GM12878 (cell line): ENCODE results near the gene KCNIP2. TPM values are rescaled to one million over a fixed set of nuclear protein-coding genes. Genes with fewer than 3 reads are reported as not detected.
A peak's percentile ranks its signal among the peaks of the same experiment; 100 is the strongest.

Experiments used
- ATAC-seq: fragments of 200-7000 bp; cut with Tn5 transposase; 3 replicates; pipeline ENCODE4 v1.9.1; 2020; ENCODE audit warnings: mild to moderate bottlenecking, moderate library complexity
- BruUV-seq: library from RNA; stranded (reverse); fragments of 400-500 nt; replicated peaks from 2 replicates; lab custom pipeline; 2021; lab: Mats Ljungman, UMichigan
- CTCF ChIA-PET: fragments of 300-600 bp; sonication (Branson Sonifier 250); formaldehyde crosslinking; extraction: SDS; loops from one replicate; lab custom pipeline; 2021; ENCODE audit warnings: inconsistent platforms; lab: Yijun Ruan, JAX
- POLR2A ChIA-PET: fragments of 350-600 bp; formaldehyde crosslinking; extraction: SDS; loops from one replicate; lab custom pipeline; 2021; ENCODE audit warnings: inconsistent platforms; lab: Charles Lee
- RAD21 ChIA-PET: fragments of 300-600 bp; sonication (Branson Sonifier 250); formaldehyde crosslinking; loops from one replicate; lab custom pipeline; 2023; ENCODE audit warnings: antibody characterized with exemption; ENCODE audit not compliant: unreplicated experiment; lab: Charles Lee
- SMC1A ChIA-PET: fragments of 300-600 bp; sonication (Branson Sonifier 250); formaldehyde crosslinking; loops from one replicate; lab custom pipeline; 2023; ENCODE audit not compliant: unreplicated experiment, uncharacterized antibody; lab: Charles Lee
- DNase-seq: peaks from one replicate; pipeline ENCODE4 v3.0.0-alpha.2; 2011; ENCODE audit warnings: low read depth, low spot score
- FAIRE-seq: peaks from 3 replicates; lab custom pipeline; 2011; peaks lifted over from hg19 to GRCh38; lab: Jason Lieb, UNC
- H2AFZ ChIP-seq: 2 replicates; pipeline ENCODE4 v1.6.0; 2011; ENCODE audit warnings: low read depth, low read length, control low read depth; ENCODE audit not compliant: control insufficient read depth
- H3K27ac ChIP-seq: 2 replicates; pipeline ENCODE4 v1.5.1; 2011; ENCODE audit warnings: control low read depth; ENCODE audit not compliant: control insufficient read depth, insufficient read depth
- H3K27me3 ChIP-seq, 2 experiments: replicated peaks in 1 of 2; 2 replicates each; pipeline versions ENCODE4 v1.6.0 to v1.6.1; 2011; ENCODE audit warnings: low read length in 1 of 2; ENCODE audit not compliant: control insufficient read depth in 2 of 2, insufficient read depth in 2 of 2
- H3K36me3 ChIP-seq, 2 experiments: 2 replicates each; pipeline ENCODE4 v1.5.1; 2011; ENCODE audit warnings: low read length in 1 of 2; ENCODE audit not compliant: control insufficient read depth in 2 of 2, insufficient read depth in 2 of 2
- H3K4me1 ChIP-seq: 2 replicates; pipeline ENCODE4 v1.6.1; 2011; ENCODE audit warnings: mild to moderate bottlenecking, low read length, moderate library complexity, mixed read lengths; ENCODE audit not compliant: control insufficient read depth, insufficient read depth
- H3K4me2 ChIP-seq: 2 replicates; pipeline ENCODE4 v1.6.0; 2011; ENCODE audit warnings: control low read depth; ENCODE audit not compliant: control insufficient read depth, insufficient read depth
- H3K4me3 ChIP-seq: fragments of 200-600 bp; sonication (generic); 2 replicates; pipeline ENCODE4 v1.5.1; 2016
- H3K79me2 ChIP-seq: 2 replicates; pipeline ENCODE4 v1.6.0; 2011; ENCODE audit warnings: low read length; ENCODE audit not compliant: control insufficient read depth, insufficient read depth
- H3K9ac ChIP-seq: 2 replicates; pipeline ENCODE4 v1.8.0; 2011; ENCODE audit warnings: low read length, control low read depth, mixed read lengths; ENCODE audit not compliant: control insufficient read depth, insufficient read depth
- H3K9me3 ChIP-seq: replicated peaks from 3 replicates; pipeline ENCODE4 v1.5.1; 2011; ENCODE audit warnings: mild to moderate bottlenecking, low read length; ENCODE audit not compliant: control insufficient read depth, insufficient read depth
- H4K20me1 ChIP-seq: 2 replicates; pipeline ENCODE4 v1.6.0; 2011; ENCODE audit not compliant: control insufficient read depth, insufficient read depth
- ASH2L ChIP-seq: fragments of 300-600, 200-600 bp; sonication (generic); IDR thresholded peaks from 2 replicates; pipeline ENCODE4 v1.6.1; 2017; ENCODE audit warnings: low read depth, mild to moderate bottlenecking, borderline replicate concordance
- BHLHE40 ChIP-seq, 2 experiments: fragments of 450-650 bp in 1 of 2; IDR thresholded peaks; 2 replicates each; pipeline ENCODE4 v1.6.1; 2011 to 2017; ENCODE audit warnings: low read depth in 2 of 2, borderline replicate concordance in 1 of 2, improper control_type of control experiment in 1 of 2, low read length in 1 of 2, mild to moderate bottlenecking in 1 of 2
- BRCA1 ChIP-seq: IDR thresholded peaks from 2 replicates; pipeline ENCODE4 v1.6.1; 2011; ENCODE audit warnings: low read depth, low read length, improper control_type of control experiment
- CHD2 ChIP-seq: IDR thresholded peaks from 2 replicates; pipeline ENCODE4 v1.6.1; 2011; ENCODE audit warnings: low read depth, low read length, improper control_type of control experiment, borderline replicate concordance
- IKZF1 ChIP-seq: fragments of 450-650 bp; conservative IDR thresholded peaks from 2 replicates; pipeline ENCODE4 v1.6.1; 2017; ENCODE audit warnings: antibody characterized with exemption, mild to moderate bottlenecking
- IKZF2 ChIP-seq, 2 experiments: fragments of 450-650 bp; IDR thresholded peaks; 2 replicates each; pipeline ENCODE4 v1.6.1; 2017; ENCODE audit warnings: mild to moderate bottlenecking in 2 of 2, moderate library complexity in 2 of 2
- LARP7 ChIP-seq: fragments of 450-650 bp; IDR thresholded peaks from 2 replicates; pipeline ENCODE4 v1.6.1; 2017; ENCODE audit warnings: mild to moderate bottlenecking
- NBN ChIP-seq: fragments of 450-650 bp; IDR thresholded peaks from 2 replicates; pipeline ENCODE4 v1.6.1; 2016
- POU2F2 ChIP-seq: IDR thresholded peaks from 3 replicates; pipeline ENCODE4 v1.6.1; 2011; ENCODE audit warnings: low read depth, mild to moderate bottlenecking, low read length, borderline replicate concordance
- SMARCA5 ChIP-seq: fragments of 450-650 bp; IDR thresholded peaks from 2 replicates; pipeline ENCODE4 v1.6.1; 2017; ENCODE audit warnings: mild to moderate bottlenecking
- SRF ChIP-seq, 2 experiments: IDR thresholded peaks; 2 replicates each; pipeline ENCODE4 v1.6.1; 2011; ENCODE audit warnings: low read depth in 2 of 2, low read length in 2 of 2, mild to moderate bottlenecking in 1 of 2, moderate library complexity in 1 of 2
- ZNF217 ChIP-seq: fragments of 450-650 bp; IDR thresholded peaks from 2 replicates; pipeline ENCODE4 v1.6.1; 2017; ENCODE audit warnings: antibody characterized with exemption, mild to moderate bottlenecking
- ZNF24 ChIP-seq: fragments of 450-650 bp; IDR thresholded peaks from 2 replicates; pipeline ENCODE4 v1.6.1; 2017; ENCODE audit warnings: antibody characterized with exemption, mild to moderate bottlenecking
- WGBS: methylation state at CpG from one replicate; pipeline ENCODE4 v1.1.6; 2016; ENCODE audit warnings: low lambda C conversion rate; ENCODE audit not compliant: insufficient replicate concordance, insufficient coverage; ENCODE audit errors: missing lambda C conversion rate; 5-methylcytosine and 5-hydroxymethylcytosine counted together
- in situ Hi-C: fragments of 300-500 bp; cut with MboI; formaldehyde crosslinking; loops from 9 replicates; pipeline ENCODE4 v1.14.3; 2018; ENCODE audit warnings: mixed read lengths
- intact Hi-C: fragments of 100-400 bp; cut with micrococcal nuclease; formaldehyde crosslinking; loops from one replicate; pipeline ENCODE4 v1.14.2; 2022; ENCODE audit not compliant: unreplicated experiment
- polyA plus RNA-seq, 11 experiments: library from polyadenylated mRNA; depleted of rRNA in 4 of 11; unstranded in 6 of 11; stranded (reverse) in 5 of 11; fragments of >200 nt; fragmentation: Nextera tagmentation in 4 of 11; fragmentation: Illumina TruSeq in 1 of 11; extraction: Ambion mirVana in 4 of 11; extraction: Trizol in 1 of 11; gene quantifications; 1 replicate in 1 of 11; 2 replicates in 10 of 11; pipeline versions ENCODE4 v1.2.1 to v1.2.3, GENCODE V29; 2011 to 2016; ENCODE audit warnings: inconsistent platforms in 2 of 11, missing spikeins in 2 of 11, low read depth in 1 of 11
- total RNA-seq, 4 experiments: library from RNA; depleted of rRNA in 3 of 4; stranded (reverse); fragments of >200 nt in 3 of 4; fragmentation: Illumina TruSeq in 1 of 4; extraction: Trizol in 1 of 4; gene quantifications; 2 replicates each; pipeline versions ENCODE4 v1.2.1 to v1.2.3, GENCODE V29; 2013 to 2021
- TF ChIP-seq, protein P1 (sequence below): fragments of 450-650 bp; IDR thresholded peaks from 2 replicates; pipeline ENCODE4 v1.6.1; 2016; ENCODE audit warnings: mild to moderate bottlenecking, moderate library complexity, borderline replicate concordance
- TF ChIP-seq, protein P2 (sequence below): fragments of 450-650 bp; formaldehyde crosslinking; IDR thresholded peaks from 2 replicates; pipeline ENCODE4 v1.5.0; 2022; ENCODE audit warnings: mild to moderate bottlenecking, missing genetic modification characterization

Gene KCNIP2
- total and polyA plus RNA-seq, 10 of the 15 experiments (the other 5 are each of a cell fraction or from before 2014, with no cell fraction given): 0.46 to 4.3 (median 1.7) TPM

GRCh38 chr10:101779544-101780186 lies 63.9 kb downstream of the KCNIP2 start:
- peak overlapping the region; percentile 59 for H2AFZ ChIP-seq
- H3K9me3 ChIP-seq: no peaks in the 10 kb centered on the region
- H3K27me3 ChIP-seq: peaks cover 8% of the 10 kb centered on the region in 2 experiments; a peak in 3 of 4 replicates
- in situ Hi-C loops (loop anchor here (5.0 kb wide), 2 partner anchors 172 to 567 kb away; no protein-coding TSS in a partner anchor), intact Hi-C loops (loop anchor here (2.0 to 10.0 kb wide), 4 partner anchors 87 to 565 kb away; partner anchors contain the start of gene BTRC)
- BruUV-seq: no TSS peak
- ChIA-PET SMC1A (interaction anchor here (1.0 to 7.9 kb wide), 4 partner anchors 47 to 192 kb away, joined by 3 to 139 read pairs (median 4); partner anchors contain the start of genes DPCD and POLL), RAD21 (interaction anchor here (0.6 to 7.9 kb wide), 2 partner anchors 179 to 230 kb away, joined by 3 to 172 read pairs; no protein-coding TSS in a partner anchor), POLR2A (interaction anchor here (1.7 kb wide), 1 partner anchor 176 kb away, joined by 6 read pairs; no protein-coding TSS in a partner anchor), CTCF (interaction anchor here (0.5 to 9.8 kb wide), 20 partner anchors 10 to 565 kb away, joined by 3 to 334 read pairs (median 7); partner anchors contain the start of genes DPCD and POLL)
- H3K9ac ChIP-seq: peak overlapping the region; percentile 42; the same call in 1 of the 2 replicates
- H3K4me2 ChIP-seq: peak overlapping the region; percentile 100
- H4K20me1 ChIP-seq: no peaks in the 10 kb centered on the region
- ATAC-seq: peak; percentile 77
- WGBS: 5% methylated on average over 40 of the region's 51 CpGs
- DNase-seq: peak; percentile 25
- H3K4me1 ChIP-seq: peaks cover 48% of the 10 kb centered on the region
- peak; percentile 69 for FAIRE-seq
- H3K27ac ChIP-seq: no peak overlapping the region
- H3K36me3 ChIP-seq: 0 out of 4 replicates have a peak, but pooled peaks cover 0 to 2% of the 10 kb centered on the region in 2 experiments
- H3K4me3 ChIP-seq: peak overlapping the region; percentile 62
- H3K79me2 ChIP-seq: peaks cover 11% of the 10 kb centered on the region
- TF ChIP-seq ASH2L: no peak
- peak; percentile 70 for TF ChIP-seq IKZF1
- TF ChIP-seq ZNF217: 0 out of 2 replicates have a peak, but pooled peaks have one; percentile 37
- peak; percentile 90 for TF ChIP-seq ZNF24
- TF ChIP-seq, protein P1, sequence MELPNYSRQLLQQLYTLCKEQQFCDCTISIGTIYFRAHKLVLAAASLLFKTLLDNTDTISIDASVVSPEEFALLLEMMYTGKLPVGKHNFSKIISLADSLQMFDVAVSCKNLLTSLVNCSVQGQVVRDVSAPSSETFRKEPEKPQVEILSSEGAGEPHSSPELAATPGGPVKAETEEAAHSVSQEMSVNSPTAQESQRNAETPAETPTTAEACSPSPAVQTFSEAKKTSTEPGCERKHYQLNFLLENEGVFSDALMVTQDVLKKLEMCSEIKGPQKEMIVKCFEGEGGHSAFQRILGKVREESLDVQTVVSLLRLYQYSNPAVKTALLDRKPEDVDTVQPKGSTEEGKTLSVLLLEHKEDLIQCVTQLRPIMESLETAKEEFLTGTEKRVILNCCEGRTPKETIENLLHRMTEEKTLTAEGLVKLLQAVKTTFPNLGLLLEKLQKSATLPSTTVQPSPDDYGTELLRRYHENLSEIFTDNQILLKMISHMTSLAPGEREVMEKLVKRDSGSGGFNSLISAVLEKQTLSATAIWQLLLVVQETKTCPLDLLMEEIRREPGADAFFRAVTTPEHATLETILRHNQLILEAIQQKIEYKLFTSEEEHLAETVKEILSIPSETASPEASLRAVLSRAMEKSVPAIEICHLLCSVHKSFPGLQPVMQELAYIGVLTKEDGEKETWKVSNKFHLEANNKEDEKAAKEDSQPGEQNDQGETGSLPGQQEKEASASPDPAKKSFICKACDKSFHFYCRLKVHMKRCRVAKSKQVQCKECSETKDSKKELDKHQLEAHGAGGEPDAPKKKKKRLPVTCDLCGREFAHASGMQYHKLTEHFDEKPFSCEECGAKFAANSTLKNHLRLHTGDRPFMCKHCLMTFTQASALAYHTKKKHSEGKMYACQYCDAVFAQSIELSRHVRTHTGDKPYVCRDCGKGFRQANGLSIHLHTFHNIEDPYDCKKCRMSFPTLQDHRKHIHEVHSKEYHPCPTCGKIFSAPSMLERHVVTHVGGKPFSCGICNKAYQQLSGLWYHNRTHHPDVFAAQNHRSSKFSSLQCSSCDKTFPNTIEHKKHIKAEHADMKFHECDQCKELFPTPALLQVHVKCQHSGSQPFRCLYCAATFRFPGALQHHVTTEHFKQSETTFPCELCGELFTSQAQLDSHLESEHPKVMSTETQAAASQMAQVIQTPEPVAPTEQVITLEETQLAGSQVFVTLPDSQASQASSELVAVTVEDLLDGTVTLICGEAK: no peak
- no peak for TF ChIP-seq BRCA1
- TF ChIP-seq POU2F2: 0 out of 3 replicates have a peak, but pooled peaks have one; percentile 33
- TF ChIP-seq SMARCA5: peak; percentile 91
- no peak for TF ChIP-seq CHD2
- 0 out of 2 replicates have a peak, but pooled peaks have one; percentile 28 for TF ChIP-seq NBN
- TF ChIP-seq IKZF2 (IDR thresholded peaks at IDR 0.05): peak; percentile 56 to 63; a peak in 3 of 4 replicates
- peak; percentile 84 to 91 for TF ChIP-seq BHLHE40 (IDR thresholded peaks at IDR 0.05; ENCODE audit: borderline replicate concordance in 1 of 2, low read depth in 2 of 2, low read length in 1 of 2)
- no peak for TF ChIP-seq SRF (IDR thresholded peaks at IDR 0.05; ENCODE audit: low read depth in 2 of 2, low read length in 2 of 2)
- TF ChIP-seq, protein P2, sequence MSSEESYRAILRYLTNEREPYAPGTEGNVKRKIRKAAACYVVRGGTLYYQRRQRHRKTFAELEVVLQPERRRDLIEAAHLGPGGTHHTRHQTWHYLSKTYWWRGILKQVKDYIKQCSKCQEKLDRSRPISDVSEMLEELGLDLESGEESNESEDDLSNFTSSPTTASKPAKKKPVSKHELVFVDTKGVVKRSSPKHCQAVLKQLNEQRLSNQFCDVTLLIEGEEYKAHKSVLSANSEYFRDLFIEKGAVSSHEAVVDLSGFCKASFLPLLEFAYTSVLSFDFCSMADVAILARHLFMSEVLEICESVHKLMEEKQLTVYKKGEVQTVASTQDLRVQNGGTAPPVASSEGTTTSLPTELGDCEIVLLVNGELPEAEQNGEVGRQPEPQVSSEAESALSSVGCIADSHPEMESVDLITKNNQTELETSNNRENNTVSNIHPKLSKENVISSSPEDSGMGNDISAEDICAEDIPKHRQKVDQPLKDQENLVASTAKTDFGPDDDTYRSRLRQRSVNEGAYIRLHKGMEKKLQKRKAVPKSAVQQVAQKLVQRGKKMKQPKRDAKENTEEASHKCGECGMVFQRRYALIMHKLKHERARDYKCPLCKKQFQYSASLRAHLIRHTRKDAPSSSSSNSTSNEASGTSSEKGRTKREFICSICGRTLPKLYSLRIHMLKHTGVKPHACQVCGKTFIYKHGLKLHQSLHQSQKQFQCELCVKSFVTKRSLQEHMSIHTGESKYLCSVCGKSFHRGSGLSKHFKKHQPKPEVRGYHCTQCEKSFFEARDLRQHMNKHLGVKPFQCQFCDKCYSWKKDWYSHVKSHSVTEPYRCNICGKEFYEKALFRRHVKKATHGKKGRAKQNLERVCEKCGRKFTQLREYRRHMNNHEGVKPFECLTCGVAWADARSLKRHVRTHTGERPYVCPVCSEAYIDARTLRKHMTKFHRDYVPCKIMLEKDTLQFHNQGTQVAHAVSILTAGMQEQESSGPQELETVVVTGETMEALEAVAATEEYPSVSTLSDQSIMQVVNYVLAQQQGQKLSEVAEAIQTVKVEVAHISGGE: no peak
- TF ChIP-seq LARP7: 0 out of 2 replicates have a peak, but pooled peaks have one; percentile 52
